ENCODE data around the gene USP14.

USP14 gene

DNA sequence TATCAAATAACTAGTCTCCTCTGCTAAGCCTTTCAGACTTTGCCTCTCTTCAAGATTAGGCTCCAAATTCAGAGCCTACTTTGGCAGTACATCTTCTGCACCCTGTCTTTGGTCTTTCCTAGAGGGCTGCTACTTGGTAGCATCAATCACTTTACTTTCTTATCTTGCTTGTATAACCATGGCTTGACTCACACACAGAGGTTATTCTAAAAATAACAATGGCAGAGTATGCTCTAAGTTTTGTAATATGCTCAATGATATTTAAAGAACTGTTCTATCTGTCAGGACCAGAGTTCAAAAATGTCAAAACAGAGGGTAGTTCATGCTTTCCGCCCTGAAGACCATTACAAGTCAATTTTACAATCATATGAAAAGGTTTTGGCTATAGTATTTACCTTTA, 81.8 kb downstream of the USP14 start:
- no peak for DNase-seq

DNA sequence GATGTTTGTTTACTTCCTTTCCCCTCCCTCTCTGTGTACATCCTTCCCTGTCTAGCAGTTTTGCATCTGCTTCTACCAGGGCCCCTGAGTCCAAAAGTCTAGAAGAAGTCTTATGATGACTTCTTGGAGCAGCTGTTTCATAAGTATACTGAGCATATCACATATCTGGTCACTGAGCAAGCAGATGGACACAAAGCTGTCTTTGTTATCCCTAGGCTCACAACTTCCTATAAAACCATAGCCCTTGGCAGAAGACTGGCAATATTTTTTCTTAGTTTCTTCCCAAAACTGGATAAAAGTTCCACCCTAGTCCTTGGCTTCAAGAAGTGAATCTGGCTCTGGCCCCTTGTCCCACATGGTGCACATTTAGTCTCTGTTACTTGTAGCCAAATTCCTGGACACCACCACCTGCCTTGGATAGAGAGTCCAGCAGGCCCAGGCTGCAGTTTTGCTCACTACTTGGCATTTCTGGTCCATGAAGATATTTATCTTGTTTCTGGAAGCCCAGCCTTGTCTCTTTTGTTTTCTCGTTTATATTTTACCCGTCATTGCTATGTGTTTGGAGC, 87.0 kb downstream of the USP14 start:
- DNase-seq: no peak

DNA sequence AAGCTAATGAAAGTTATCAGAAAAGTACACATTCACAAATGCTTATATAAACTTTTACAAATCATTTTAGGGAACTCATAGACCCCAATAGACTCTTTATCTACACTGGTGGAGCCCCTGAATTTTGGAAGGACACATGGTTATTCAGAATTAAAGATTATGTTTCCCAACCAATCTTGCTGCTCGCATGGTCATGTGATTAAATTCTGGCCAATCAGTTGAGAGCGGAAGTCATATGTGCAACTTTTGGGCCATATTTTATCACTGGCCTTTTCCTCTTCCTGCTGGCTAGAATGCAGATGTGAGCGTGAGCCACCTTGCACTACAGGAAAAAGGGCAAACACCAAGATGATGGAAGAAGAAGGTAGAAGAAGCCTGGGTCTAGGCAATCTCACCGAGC, 89.7 kb downstream of the USP14 start:
- DNase-seq: no peak

DNA sequence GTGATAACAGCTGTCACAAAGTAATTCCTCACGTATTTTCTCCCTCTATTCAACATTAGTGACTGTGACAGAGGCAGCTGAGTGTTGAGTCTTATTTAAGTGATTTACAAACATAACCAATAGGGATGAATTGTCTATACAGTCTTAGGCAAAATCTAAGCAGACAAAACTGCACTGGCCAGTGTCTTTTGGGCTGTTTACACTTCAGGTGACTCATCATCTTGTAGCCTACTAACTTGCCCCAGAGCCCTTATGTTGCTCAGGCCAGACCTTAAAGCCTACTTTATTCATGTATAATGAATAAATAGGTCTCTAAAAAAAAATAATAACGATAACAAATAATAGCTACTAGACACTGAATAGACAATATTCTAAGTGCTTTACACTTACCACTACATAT, 92.3 kb downstream of the USP14 start:
- DNase-seq: no peak

DNA sequence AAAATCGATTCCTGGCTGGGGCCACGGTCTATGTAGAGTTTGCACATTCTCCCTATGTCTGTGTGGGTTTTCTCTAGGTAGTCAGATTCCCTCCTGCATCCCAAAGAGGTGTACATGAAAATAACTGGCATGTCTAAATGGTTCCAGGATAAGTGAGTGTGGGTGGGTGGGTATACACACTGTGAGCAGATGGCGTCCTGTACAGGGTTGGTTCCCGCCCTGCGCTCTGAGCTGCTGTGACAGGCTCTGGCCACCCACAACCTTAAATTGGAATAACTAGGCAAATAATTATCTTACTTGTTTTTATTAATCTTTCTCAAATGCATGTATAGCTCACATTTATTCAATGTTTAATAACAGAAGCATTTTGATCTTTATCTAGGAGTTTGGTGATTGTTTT, 93.2 kb downstream of the USP14 start:
- no peak for DNase-seq

DNA sequence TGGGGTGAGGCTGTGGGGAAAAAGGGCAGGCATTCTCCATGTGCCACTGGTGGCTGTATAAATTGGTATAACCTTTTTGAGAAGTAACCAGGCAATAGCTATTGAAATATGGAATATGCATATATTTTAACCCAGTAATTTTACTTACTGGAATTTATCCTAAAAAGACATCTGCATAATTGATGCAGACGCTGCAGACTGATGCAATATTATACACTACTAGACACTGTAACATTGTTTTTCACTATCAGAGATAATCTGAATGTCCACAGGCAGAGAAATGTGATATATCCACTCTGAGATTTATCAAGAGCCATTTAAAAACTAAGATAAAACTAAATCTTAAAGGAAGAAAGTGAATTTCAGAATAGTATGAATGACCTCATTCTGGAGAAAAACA, 94.8 kb downstream of the USP14 start:
- DNase-seq: no peak

DNA sequence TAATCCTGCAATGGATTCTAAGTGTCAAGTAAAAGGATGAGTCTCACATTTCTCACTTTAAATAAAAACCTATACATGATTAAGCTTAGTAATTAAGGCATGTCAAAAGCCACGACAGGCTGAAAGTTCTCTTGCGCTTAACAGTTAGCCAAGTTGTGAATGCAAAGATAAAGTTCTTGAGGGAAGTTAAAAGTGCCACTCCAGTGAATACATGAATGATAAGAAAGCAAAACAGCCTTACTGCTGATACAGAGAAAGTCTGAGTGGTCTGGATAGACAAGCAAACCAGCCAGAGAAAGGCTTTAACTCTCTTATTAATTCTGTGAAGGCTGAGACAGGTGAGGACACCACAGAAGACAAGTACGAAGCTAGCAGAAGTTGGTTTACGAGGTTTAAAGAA, 96.8 kb downstream of the USP14 start:
- no peak for DNase-seq

DNA sequence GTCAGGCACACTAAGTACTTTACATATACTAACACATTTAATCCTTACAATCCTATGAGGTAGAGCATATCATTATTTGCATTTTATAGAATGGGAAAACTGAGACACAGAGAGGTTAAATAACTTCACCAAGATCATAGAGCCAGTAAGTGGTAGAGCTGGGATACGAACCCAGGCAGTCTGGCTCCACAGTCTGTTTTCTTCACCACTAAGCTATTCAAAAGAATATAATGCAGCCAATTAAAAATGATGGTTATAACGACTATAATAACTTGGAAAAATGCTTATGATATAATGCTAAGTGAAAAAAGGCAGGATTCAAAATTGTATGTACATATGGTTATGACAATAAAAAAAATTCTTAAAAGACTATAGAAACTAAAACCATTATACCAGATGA, 102.2 kb downstream of the USP14 start:
- DNase-seq: no peak

DNA sequence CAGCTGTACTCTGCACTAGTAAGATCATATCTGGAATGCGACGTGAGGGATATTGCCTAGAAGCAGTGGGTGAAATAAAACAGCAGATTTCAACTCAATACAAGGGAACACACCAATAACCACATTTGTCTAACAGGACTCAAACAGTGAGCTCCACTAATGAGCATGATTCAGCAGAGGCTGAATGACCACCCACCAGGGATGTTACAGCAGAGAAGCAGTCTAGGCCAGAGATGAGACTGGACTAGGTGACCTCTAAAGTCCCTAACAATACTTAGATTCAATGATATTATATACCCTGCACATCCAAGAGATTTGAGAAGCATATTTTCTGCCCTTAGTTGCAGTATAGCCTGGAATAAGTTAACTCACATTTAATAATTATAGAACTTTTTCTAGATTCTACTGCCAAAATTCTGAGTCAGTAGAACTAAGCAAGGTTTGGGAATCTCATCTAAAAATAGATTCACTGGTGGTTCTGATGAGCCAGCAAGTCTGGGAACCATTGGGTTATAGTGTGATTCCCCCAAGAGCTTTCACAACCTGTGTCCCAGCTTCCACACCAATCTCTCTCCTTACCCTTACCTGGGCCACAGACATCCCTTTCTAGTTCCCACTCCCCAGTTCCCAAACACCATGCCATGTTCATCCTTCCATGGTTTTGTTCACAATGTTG, 103.2 kb downstream of the USP14 start:
- DNase-seq: no peak
